HPDE6-E6E7 (cell line): ENCODE results near the gene SIPA1L3.
A peak's percentile ranks its signal among the peaks of the same experiment; 100 is the strongest.
"Not testable (repeated sequence)": the region's sequence is repeated elsewhere in the genome, so short reads cannot be mapped to it uniquely, and the experiment has no call there.

Experiments
- DNase-seq: peaks from one replicate; pipeline ENCODE4 v3.0.0; 2011; ENCODE audit warnings: missing footprints; ENCODE audit errors: extremely low spot score

Gene SIPA1L3

DNA sequence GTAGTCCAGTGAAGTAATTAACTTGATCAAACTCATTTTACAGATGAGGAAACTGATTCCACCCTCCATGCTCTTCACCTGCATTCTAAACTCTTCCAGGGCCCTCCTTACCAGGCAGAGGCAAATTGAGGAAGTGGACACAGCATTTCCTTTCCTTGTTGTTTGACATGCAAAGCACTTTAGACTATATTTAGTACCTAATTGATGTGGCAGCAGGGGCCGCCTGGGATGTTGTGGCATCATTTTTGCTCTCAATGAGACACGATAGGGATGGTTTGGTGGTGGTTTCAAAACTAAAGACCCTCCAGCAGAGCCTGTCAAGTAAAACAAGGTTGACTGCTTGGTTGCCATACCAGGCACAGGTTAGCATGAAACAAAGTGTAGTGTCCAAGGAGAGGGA, 7.9 kb downstream of the SIPA1L3 start:
- DNase-seq = no peak

GRCh38 chr19:37920591-37921450, 13.8 kb downstream of the SIPA1L3 start:
- DNase-seq = no peak

- DNase-seq = not testable (repeated sequence)
These were observed 17.6 kb downstream of the SIPA1L3 start for GRCh38 chr19:37924573-37924972.

- DNase-seq = no peak
These were observed 18.2 kb downstream of the SIPA1L3 start for GRCh38 chr19:37925212-37925611.

GRCh38 chr19:37926255-37926654, 19.2 kb downstream of the SIPA1L3 start:
- no peak for DNase-seq

GRCh38 chr19:37926711-37927110, 19.7 kb downstream of the SIPA1L3 start:
- DNase-seq = no peak

- DNase-seq = no peak
These were observed 21.7 kb downstream of the SIPA1L3 start for GRCh38 chr19:37928527-37929286.

DNA sequence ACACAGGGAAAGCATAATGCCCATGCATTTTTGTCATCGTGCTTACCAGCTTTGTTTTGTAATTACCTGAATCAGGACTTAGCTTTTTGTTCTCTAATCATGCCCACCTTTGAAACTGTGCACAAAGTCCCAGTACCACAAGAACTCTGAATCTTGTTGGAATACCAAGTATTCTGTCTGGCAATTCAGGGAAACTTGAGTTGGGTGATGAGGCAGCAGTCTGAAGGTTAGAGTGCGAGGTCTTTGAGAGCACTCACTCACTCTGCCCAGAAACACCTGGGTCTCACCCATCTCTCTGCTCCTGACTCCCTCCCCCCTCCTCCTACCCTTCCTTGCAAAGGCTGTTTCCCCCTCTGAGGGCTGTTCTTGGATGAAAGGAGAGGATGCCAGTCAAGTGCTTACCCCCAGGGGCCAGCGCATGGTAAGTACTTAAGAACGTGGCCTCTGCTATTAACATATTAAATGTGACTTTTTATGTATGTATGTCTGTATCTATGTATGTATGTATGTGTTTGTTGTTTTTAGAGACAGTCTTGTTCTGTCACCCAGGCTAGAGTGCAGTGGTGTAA, 22.4 kb downstream of the SIPA1L3 start:
- no peak for DNase-seq

DNA sequence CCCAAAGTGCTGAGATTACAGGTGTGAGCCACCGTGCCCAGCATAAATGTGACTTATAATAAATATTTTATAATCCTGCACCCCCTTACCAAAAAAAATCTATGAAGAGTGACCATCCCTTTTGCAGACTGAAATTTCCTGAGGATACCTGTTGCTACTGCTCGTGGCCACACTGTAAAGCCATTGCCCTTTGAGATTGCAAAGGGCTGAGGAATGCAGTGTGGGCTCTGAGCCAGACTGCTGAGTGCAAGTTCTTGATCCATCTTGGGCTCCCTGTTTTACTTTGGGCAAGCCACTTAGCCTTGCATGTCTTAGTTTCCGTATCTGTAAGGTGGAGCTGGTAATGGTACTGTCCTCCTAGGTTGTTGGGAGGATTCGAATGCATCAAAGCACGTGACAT, 23.4 kb downstream of the SIPA1L3 start:
- DNase-seq = no peak

GRCh38 chr19:37931881-37932655, 25.1 kb downstream of the SIPA1L3 start:
- peak; percentile 83 for DNase-seq

DNA sequence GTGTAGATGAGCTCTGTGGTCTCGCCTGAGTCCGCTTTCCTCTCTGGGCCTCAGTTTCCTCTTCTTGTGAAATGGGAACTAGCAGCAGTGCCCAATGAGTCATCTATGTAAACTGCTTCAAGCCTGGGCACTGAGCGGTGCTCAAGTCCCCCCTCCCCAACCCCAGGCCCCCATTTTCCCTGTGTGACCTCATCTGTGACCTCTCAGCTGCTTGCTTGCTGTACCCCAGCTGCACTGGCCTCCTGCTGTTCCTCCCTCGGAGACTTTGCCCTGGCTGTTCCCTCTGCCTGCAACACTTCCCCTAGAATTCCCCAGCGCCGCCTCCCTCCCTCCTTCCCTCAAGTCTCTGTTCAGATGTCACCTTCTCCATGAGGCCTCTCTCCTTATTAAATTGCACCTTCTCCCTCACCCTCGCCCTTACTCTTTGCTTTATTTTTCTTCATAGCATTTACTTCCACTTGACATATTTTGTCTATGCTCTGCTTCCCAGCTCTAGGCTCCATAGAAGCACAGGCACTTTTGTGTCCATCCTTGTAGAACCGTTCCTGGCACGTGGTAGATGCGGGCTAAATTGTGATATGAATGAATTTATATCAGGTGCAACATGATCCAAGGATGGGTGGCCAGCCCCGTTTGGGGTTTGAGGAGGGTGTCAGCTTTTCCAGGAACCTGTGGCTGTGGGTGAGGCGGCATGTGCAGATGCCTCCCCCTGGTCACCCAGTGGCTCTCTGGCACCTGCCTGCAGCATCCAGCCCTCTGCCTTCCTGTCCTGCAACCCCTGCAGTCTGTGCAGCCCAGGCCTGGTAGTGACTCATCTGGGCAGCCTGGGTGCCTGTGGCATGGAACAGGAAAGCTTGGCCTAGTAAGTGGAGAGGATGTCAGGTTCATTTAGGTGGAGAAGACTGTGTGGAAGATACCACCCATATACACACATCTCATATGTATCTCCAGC, 26.3 kb downstream of the SIPA1L3 start:
- DNase-seq = peak; percentile 62

DNA sequence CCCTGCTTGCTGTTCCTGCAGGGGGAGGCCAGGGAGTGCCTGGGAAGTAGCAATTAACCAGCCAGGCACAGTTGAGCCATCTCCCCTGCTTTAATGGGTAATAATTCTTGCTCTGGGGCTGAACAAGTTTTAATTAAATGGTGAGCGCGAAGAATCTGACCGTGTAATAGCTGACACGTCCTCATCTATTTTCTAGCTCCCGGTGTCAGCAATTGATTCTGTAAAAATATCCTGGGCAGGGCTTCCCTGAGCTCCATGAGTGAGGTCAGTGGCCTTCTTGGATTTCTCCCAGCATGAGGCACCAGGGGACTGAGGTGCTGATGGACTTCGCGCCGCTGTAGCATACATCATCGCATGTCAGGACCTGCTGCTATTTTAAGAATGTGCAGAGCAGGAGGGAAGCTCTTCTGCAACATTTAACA, 26.9 kb downstream of the SIPA1L3 start:
- peak; percentile 64 for DNase-seq

DNA sequence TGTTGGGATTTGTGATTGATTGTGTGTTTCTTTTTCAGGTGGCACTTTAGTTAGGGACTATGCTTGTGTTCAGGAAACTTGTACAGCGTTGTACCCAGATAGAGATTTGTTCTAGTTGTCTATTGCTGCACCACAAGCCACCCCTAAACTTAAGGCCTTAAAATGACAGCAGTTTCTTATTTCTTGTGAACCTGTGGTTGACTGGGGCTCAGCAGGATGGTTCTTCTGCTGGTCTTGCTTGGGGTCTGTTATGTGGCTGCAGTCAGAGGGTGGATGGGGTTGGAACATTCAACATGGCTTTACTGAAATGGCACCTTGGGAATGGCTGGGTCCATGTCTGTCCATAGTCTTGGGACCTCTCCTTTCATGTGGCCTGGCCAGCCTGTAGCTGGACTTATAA, 28.3 kb downstream of the SIPA1L3 start:
- DNase-seq = no peak

DNA sequence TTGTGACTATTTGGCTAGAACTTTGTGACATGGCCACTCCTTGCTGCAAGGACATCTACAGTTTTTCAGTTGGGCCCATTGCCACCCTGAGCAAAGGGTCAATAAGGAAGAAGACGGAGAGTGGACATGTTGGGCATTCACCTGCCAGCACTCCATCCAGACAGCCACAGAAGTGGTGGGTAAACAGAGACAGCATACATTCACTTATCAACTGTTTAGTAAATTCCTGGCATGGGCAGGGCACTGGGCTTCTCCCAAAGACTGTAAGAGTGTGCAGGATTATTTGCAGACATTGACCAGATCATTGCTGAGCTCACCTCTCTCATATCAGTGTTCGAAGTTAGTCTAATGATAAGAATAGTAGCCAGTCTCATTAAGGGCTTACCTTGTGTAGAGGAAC, 29.2 kb downstream of the SIPA1L3 start:
- DNase-seq = no peak

GRCh38 chr19:37936886-37937285, 29.9 kb downstream of the SIPA1L3 start:
- no peak for DNase-seq

GRCh38 chr19:37938353-37938752, 31.3 kb downstream of the SIPA1L3 start:
- no peak for DNase-seq

- DNase-seq = no peak
These were observed 34.9 kb downstream of the SIPA1L3 start for GRCh38 chr19:37941782-37942515.

DNA sequence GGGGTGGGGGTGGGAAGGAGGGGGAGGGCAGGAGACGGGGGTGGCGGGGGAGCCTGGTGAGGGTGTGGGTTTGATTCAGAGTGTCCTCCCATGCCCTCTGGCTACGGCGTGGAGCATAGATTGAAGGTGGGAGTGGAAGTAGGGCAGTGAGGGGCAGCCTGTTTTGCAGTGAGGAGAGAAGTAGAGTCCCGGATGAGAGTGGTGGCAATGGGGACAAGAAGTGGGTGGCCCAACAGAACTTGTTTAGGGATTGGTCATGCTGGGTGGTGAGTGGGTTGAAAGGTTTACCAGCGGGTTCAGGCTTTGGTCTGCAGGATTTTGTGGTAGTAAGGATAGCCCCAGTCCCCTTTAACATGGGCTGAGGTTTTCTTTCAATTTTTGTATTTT, 35.5 kb downstream of the SIPA1L3 start:
- no peak for DNase-seq

DNA sequence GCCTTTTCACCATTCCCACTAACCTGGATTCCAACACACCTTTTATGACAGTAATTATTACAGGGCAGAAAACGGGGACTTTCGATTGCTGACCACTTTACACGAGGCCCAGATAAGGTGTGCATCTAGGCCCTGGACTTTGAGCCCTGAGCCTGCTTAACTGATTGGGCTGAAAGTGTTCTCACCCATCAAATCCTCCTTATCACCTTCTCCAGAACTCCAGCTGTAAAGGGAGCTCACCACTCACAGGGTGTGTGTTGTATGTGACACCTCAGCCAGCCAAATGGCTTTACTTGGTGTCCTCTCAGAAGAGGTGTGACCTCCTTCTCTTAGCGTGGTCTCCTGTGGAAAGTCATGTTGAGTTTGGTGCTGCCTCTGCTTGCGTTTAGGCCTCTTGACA, 36.5 kb downstream of the SIPA1L3 start:
- no peak for DNase-seq

GRCh38 chr19:37946132-37946531, 39.1 kb downstream of the SIPA1L3 start:
- no peak for DNase-seq
